ACC112 (cell line): Measurements from ENCODE around the gene ZNF222.
A peak's percentile ranks its signal among the peaks of the same experiment; 100 is the strongest.

ENCODE experiments used
- H2AFZ ChIP-seq: fragments of 200-600 bp; sonication (generic); one replicate; pipeline ENCODE4 v1.6.0; 2017; ENCODE audit warnings: antibody characterized with exemption, low read length; ENCODE audit not compliant: unreplicated experiment
- H3K27ac ChIP-seq: fragments of 200-600 bp; sonication (generic); 2 replicates; pipeline ENCODE4 v1.5.1; 2014; ENCODE audit warnings: low read depth, mild to moderate bottlenecking, antibody characterized with exemption, low read length, moderate library complexity
- H3K27me3 ChIP-seq: fragments of 200-600 bp; sonication (generic); 2 replicates; pipeline ENCODE4 v1.6.1; 2014; ENCODE audit warnings: mild to moderate bottlenecking, antibody characterized with exemption, low read length, moderate library complexity, mixed read lengths; ENCODE audit not compliant: insufficient read depth
- H3K36me3 ChIP-seq: fragments of 200-600 bp; sonication (generic); 2 replicates; pipeline ENCODE4 v1.6.1; 2016; ENCODE audit warnings: mild to moderate bottlenecking, antibody characterized with exemption, low read length, moderate library complexity, mixed read lengths; ENCODE audit not compliant: insufficient read depth
- H3K4me1 ChIP-seq: fragments of 200-600 bp; sonication (generic); one replicate; pipeline ENCODE4 v1.6.1; 2016; ENCODE audit warnings: low read length, mixed read lengths; ENCODE audit not compliant: insufficient read depth, unreplicated experiment, control insufficient read depth
- H3K4me3 ChIP-seq: fragments of 200-600 bp; sonication (generic); 2 replicates; pipeline ENCODE4 v1.5.1; 2014; ENCODE audit warnings: mild to moderate bottlenecking, low read depth, low read length
- H3K79me2 ChIP-seq: fragments of 200-600 bp; sonication (generic); one replicate; pipeline ENCODE4 v1.6.0; 2016; ENCODE audit warnings: low read length; ENCODE audit not compliant: control insufficient read depth, unreplicated experiment, insufficient read depth

Gene ZNF222

GRCh38 chr19:44051650-44052402 lies 26.6 kb downstream of the ZNF222 start, which contains the start of gene ZNF223:
Gene ZNF223 (plus strand): TSS chr19:44052036. CDS start chr19:44055177, 3,141 bp downstream.
- Histone ChIP-seq H3K4me3 (peak within 1 kb of the TSS; percentile 85), H3K79me2 (peaks cover 5% of the 10 kb centered on the region), H3K27me3 (peaks cover 16% of the 10 kb centered on the region; the same call in 1 of the 2 replicates), H3K36me3 (peaks cover 7% of the 10 kb centered on the region), H3K27ac (no peak within 1 kb of the TSS), H3K4me1 (peaks cover 3% of the 10 kb centered on the region), H2AFZ (peak within 1 kb of the TSS; percentile 99)

GRCh38 chr19:44055870-44056269 lies 30.7 kb downstream of the ZNF222 start:
- Histone ChIP-seq H3K4me3 (no peak overlapping the region), H3K36me3 (peaks cover 17% of the 10 kb centered on the region), H2AFZ (no peak overlapping the region), H3K27me3 (no peaks in the 10 kb centered on the region), H3K79me2 (peaks cover 5% of the 10 kb centered on the region), H3K4me1 (peaks cover 3% of the 10 kb centered on the region), H3K27ac (no peak overlapping the region)

- Histone ChIP-seq H3K79me2 (no peaks in the 10 kb centered on the region), H3K27ac (no peak overlapping the region), H3K36me3 (peaks cover 44% of the 10 kb centered on the region), H2AFZ (no peak overlapping the region), H3K27me3 (no peaks in the 10 kb centered on the region), H3K4me3 (no peak overlapping the region), H3K4me1 (no peaks in the 10 kb centered on the region)
Observed at GRCh38 chr19:44059229-44059628, 34.0 kb downstream of the ZNF222 start.

GRCh38 chr19:44061038-44061437 lies 35.9 kb downstream of the ZNF222 start:
- H3K4me3 ChIP-seq: no peak overlapping the region
- H3K27me3 ChIP-seq: no peaks in the 10 kb centered on the region
- peaks cover 51% of the 10 kb centered on the region for H3K36me3 ChIP-seq
- H2AFZ ChIP-seq: no peak overlapping the region
- no peak overlapping the region for H3K27ac ChIP-seq
- no peaks in the 10 kb centered on the region for H3K4me1 ChIP-seq
- no peaks in the 10 kb centered on the region for H3K79me2 ChIP-seq

- Histone ChIP-seq H2AFZ (no peak overlapping the region), H3K4me1 (no peaks in the 10 kb centered on the region), H3K79me2 (no peaks in the 10 kb centered on the region), H3K27ac (no peak overlapping the region), H3K27me3 (no peaks in the 10 kb centered on the region), H3K36me3 (peaks cover 54% of the 10 kb centered on the region), H3K4me3 (no peak overlapping the region)
Observed at GRCh38 chr19:44066305-44066704, 41.1 kb downstream of the ZNF222 start.

- H3K4me3 ChIP-seq: no peak overlapping the region
- peaks cover 5% of the 10 kb centered on the region for H3K4me1 ChIP-seq
- no peak overlapping the region for H2AFZ ChIP-seq
- no peaks in the 10 kb centered on the region for H3K79me2 ChIP-seq
- no peak overlapping the region for H3K27ac ChIP-seq
- H3K36me3 ChIP-seq: peaks cover 28% of the 10 kb centered on the region
- H3K27me3 ChIP-seq: no peaks in the 10 kb centered on the region
Observed at GRCh38 chr19:44069415-44069814, 44.2 kb downstream of the ZNF222 start.

- Histone ChIP-seq H3K79me2 (no peaks in the 10 kb centered on the region), H3K4me1 (peaks cover 5% of the 10 kb centered on the region), H3K27me3 (no peaks in the 10 kb centered on the region), H3K36me3 (peaks cover 7% of the 10 kb centered on the region; the same call in 1 of the 2 replicates), H2AFZ (peak within 1 kb of the TSS; percentile 97), H3K4me3 (peak within 1 kb of the TSS; percentile 96), H3K27ac (peak within 1 kb of the TSS; percentile 6; the same call in 1 of the 2 replicates)
Observed at GRCh38 chr19:44071824-44072542, 46.8 kb downstream of the ZNF222 start, which contains the start of gene ZNF284. Gene ZNF284 (plus strand): TSS chr19:44072159. CDS start chr19:44076390, 4,231 bp downstream.

GRCh38 chr19:44072543-44073401 lies 47.6 kb downstream of the ZNF222 start:
- Histone ChIP-seq H3K4me3 (peak overlapping the region; percentile 96), H3K4me1 (peaks cover 5% of the 10 kb centered on the region), H3K27ac (no peak overlapping the region)

GRCh38 chr19:44076325-44076724 lies 51.1 kb downstream of the ZNF222 start:
- Histone ChIP-seq H3K36me3 (no peaks in the 10 kb centered on the region; the same call in 1 of the 2 replicates), H3K27me3 (no peaks in the 10 kb centered on the region), H3K79me2 (no peaks in the 10 kb centered on the region), H2AFZ (no peak overlapping the region), H3K4me3 (no peak overlapping the region), H3K4me1 (peaks cover 5% of the 10 kb centered on the region), H3K27ac (no peak overlapping the region)

More at GRCh38 chr19:44072543-44073401, 47.6 kb downstream of the ZNF222 start:
- Histone ChIP-seq H3K27me3 (no peaks in the 10 kb centered on the region), H3K36me3 (no peaks in the 10 kb centered on the region; the same call in 1 of the 2 replicates), H3K79me2 (no peaks in the 10 kb centered on the region), H2AFZ (peak overlapping the region; percentile 97)
